Erythroblast (primary cell): ENCODE data around the gene NF1.

Experiments used
- GATA1 ChIP-seq: IDR thresholded peaks from 2 replicates; pipeline ENCODE4 v1.6.1; 2011; ENCODE audit warnings: low read depth, mild to moderate bottlenecking, control low read depth, low read length, moderate library complexity
- POLR2A ChIP-seq: IDR thresholded peaks from 2 replicates; pipeline ENCODE4 v1.6.1; 2011; ENCODE audit warnings: mild to moderate bottlenecking, low read length

DNA sequence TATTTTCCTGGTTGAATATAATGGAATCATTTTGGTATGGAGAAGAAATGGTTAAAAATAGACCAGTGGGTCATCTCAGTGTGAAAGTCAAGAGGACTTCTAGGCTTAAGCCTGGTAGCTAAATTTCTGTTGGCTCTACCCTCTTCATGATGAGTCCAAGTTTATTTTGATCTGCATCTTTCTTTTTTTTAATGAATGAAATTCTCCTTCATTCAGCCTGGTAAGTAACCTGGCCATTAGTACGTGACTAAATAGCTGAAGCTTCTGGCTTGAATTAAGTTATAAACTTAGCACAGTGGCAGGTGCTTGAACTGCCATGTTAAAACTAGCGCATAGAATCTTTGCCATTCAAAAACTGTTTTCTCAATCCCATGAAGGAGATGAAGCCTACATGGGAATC is 28.0 kb downstream of the NF1 start:
- TF ChIP-seq POLR2A (no peak), GATA1 (no peak)
